Right lobe of liver (tissue), 4 donors: ENCODE results near the gene CD101.

Experiments
- CTCF ChIP-seq, 4 donors: fragments of 200-600 bp in 3 of 4; fragments of 450-650 bp in 1 of 4; IDR thresholded peaks; one replicate each; pipeline versions ENCODE4 v1.5.1 to v1.8.0; 2016 to 2022; ENCODE audit warnings: antibody characterized with exemption in 4 of 4, mild to moderate bottlenecking in 2 of 4
- POLR2A ChIP-seq: fragments of 450-650 bp; IDR thresholded peaks from one replicate; pipeline ENCODE4 v1.6.1; 2017; ENCODE audit warnings: antibody characterized with exemption, mild to moderate bottlenecking
- donor health status: DM: no; HTN: no; CAD: no.
- donor health status: DM: no; HTN: no; CAD: no.
- donor health status: DM: no; HTN: yes; CAD: no.

DNA sequence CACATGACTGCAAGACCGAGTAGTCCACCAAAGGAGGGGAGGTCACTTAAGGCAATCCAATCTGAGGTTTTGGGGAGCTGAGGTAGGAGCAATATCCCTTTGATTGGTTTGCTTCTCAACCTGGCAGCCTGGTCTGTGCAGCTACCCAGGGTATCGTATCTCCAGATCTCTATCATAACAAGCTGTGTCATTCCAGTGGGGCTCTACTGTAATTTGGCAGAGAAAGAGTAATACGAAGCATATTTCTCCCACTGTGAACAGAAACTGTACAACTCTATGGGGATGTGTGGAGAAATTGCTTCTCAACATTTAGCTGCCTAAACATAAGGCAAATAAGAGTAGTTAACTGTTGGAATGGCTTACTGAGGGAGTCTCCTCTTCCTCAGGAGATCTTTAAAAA, 20.6 kb downstream of the CD101 start:
- TF ChIP-seq POLR2A, result no peak
- TF ChIP-seq CTCF (IDR thresholded peaks at IDR 0.05), result no peak
